HG02610 (cell line): ENCODE data around the gene MYO18A.

Experiments used
- ATAC-seq: cut with Tn5 transposase; IDR thresholded peaks from one replicate; pipeline ENCODE4 v1.9.1; 2021; ENCODE audit warnings: mild to moderate bottlenecking, moderate library complexity; ENCODE audit not compliant: unreplicated experiment

Gene MYO18A

GRCh38 chr17:29059281-29059680, 120.9 kb downstream of the MYO18A start:
- no peak for ATAC-seq

- ATAC-seq = no peak
Observed at GRCh38 chr17:29058391-29058790, 121.8 kb downstream of the MYO18A start.

GRCh38 chr17:29057361-29057760, 122.8 kb downstream of the MYO18A start:
- ATAC-seq = no peak

GRCh38 chr17:29054835-29055234, 125.4 kb downstream of the MYO18A start:
- no peak for ATAC-seq

GRCh38 chr17:29051731-29052130, 128.5 kb downstream of the MYO18A start:
- no peak for ATAC-seq

GRCh38 chr17:29051194-29051593, 129.0 kb downstream of the MYO18A start:
- no peak for ATAC-seq

GRCh38 chr17:29050176-29050575, 130.0 kb downstream of the MYO18A start:
- ATAC-seq = no peak

- no peak for ATAC-seq
Observed at GRCh38 chr17:29049541-29050145, 130.6 kb downstream of the MYO18A start.

- no peak for ATAC-seq
Observed at GRCh38 chr17:29048440-29049368, 131.5 kb downstream of the MYO18A start.

GRCh38 chr17:29046473-29046839, 133.7 kb downstream of the MYO18A start:
- ATAC-seq = no peak

- no peak for ATAC-seq
Observed at GRCh38 chr17:29045734-29046472, 134.3 kb downstream of the MYO18A start.

- no peak for ATAC-seq
Observed at GRCh38 chr17:29045026-29045425, 135.2 kb downstream of the MYO18A start.

GRCh38 chr17:29043539-29044145, 136.6 kb downstream of the MYO18A start:
- no peak for ATAC-seq

- ATAC-seq = no peak
Observed at GRCh38 chr17:29042679-29043538, 137.3 kb downstream of the MYO18A start, which contains the start of gene PIPOX. Gene PIPOX (plus strand): TSS chr17:29043141. CDS start chr17:29043226, 85 bp downstream.

GRCh38 chr17:29042026-29042678, 138.0 kb downstream of the MYO18A start:
- ATAC-seq = no peak

- ATAC-seq = no peak
Observed at GRCh38 chr17:29041571-29041970, 138.6 kb downstream of the MYO18A start.

- no peak for ATAC-seq
Observed at GRCh38 chr17:29041091-29041490, 139.1 kb downstream of the MYO18A start.

- no peak for ATAC-seq
Observed at GRCh38 chr17:29039764-29040598, 140.2 kb downstream of the MYO18A start.
